Mesendoderm (in vitro differentiated cells): ENCODE measurements around the gene B9D2.

ENCODE experiments used
- DNase-seq: peaks from one replicate; pipeline ENCODE4 v3.0.0; 2013
- H2AK5ac ChIP-seq: 2 replicates; pipeline ENCODE4 v1.6.1; 2013; ENCODE audit warnings: low read length, inconsistent platforms
- H2BK120ac ChIP-seq: 2 replicates; pipeline ENCODE4 v1.6.1; 2013; ENCODE audit warnings: low read depth, mild to moderate bottlenecking, low read length, moderate library complexity, mixed read lengths
- H2BK15ac ChIP-seq: replicated peaks from 2 replicates; pipeline ENCODE4 v1.6.1; 2013; ENCODE audit warnings: low read depth, mild to moderate bottlenecking, moderate library complexity
- H2BK5ac ChIP-seq: 2 replicates; pipeline ENCODE4 v1.6.1; 2013; ENCODE audit warnings: low read length, inconsistent platforms
- H3K18ac ChIP-seq: 2 replicates; pipeline ENCODE4 v1.6.1; 2013; ENCODE audit warnings: mild to moderate bottlenecking, low read length, mixed read lengths
- H3K23ac ChIP-seq: one replicate; pipeline ENCODE4 v1.6.1; 2013; ENCODE audit warnings: low read length
- H3K27ac ChIP-seq: 2 replicates; pipeline ENCODE4 v1.5.1; 2013; ENCODE audit warnings: low read depth, mild to moderate bottlenecking, inconsistent platforms, low read length, moderate library complexity
- H3K27me3 ChIP-seq: 2 replicates; pipeline ENCODE4 v1.6.1; 2013; ENCODE audit warnings: low read length, control low read depth, mild to moderate bottlenecking, inconsistent platforms; ENCODE audit not compliant: insufficient read depth, poor library complexity
- H3K36me3 ChIP-seq: 2 replicates; pipeline ENCODE4 v1.6.1; 2013; ENCODE audit warnings: low read length, inconsistent platforms; ENCODE audit not compliant: control insufficient read depth, insufficient read depth
- H3K4ac ChIP-seq: one replicate; pipeline ENCODE4 v1.6.1; 2013; ENCODE audit warnings: low read depth, mild to moderate bottlenecking, low read length, moderate library complexity
- H3K4me1 ChIP-seq: 2 replicates; pipeline ENCODE4 v1.6.1; 2013; ENCODE audit warnings: low read depth, low read length, inconsistent platforms; ENCODE audit not compliant: control insufficient read depth
- H3K4me2 ChIP-seq: 2 replicates; pipeline ENCODE4 v1.6.1; 2013; ENCODE audit warnings: low read length
- H3K4me3 ChIP-seq: 2 replicates; pipeline ENCODE4 v1.5.1; 2013; ENCODE audit warnings: mild to moderate bottlenecking, low read length
- H3K56ac ChIP-seq: one replicate; pipeline ENCODE4 v1.6.1; 2013; ENCODE audit warnings: low read length
- H3K79me1 ChIP-seq: 2 replicates; pipeline ENCODE4 v1.6.1; 2013; ENCODE audit warnings: low read length, inconsistent platforms
- H3K79me2 ChIP-seq: 2 replicates; pipeline ENCODE4 v1.6.1; 2013; ENCODE audit warnings: mild to moderate bottlenecking, low read length; ENCODE audit not compliant: control insufficient read depth, insufficient read depth
- H3K9ac ChIP-seq: 2 replicates; pipeline ENCODE4 v1.6.1; 2013; ENCODE audit warnings: low read length, inconsistent platforms
- H4K5ac ChIP-seq: one replicate; pipeline ENCODE4 v1.6.1; 2013; ENCODE audit warnings: low read length
- H4K8ac ChIP-seq: one replicate; pipeline ENCODE4 v1.6.1; 2013; ENCODE audit warnings: low read depth, mild to moderate bottlenecking, control low read depth, low read length, moderate library complexity
- WGBS: extraction: QIAGEN DNeasy Blood & Tissue Kit; methylation state at CpG from one replicate; pipeline ENCODE4 v1.1.7; 2013; ENCODE audit warnings: low lambda C conversion rate, missing lambda C conversion rate; ENCODE audit not compliant: insufficient coverage; ENCODE audit errors: extremely low coverage; 5-methylcytosine and 5-hydroxymethylcytosine counted together

The B9D2 gene

GRCh38 chr19:41402010-41402409 is 38.1 kb upstream of the B9D2 start:
- Histone ChIP-seq H3K79me2 (peaks cover 8% of the 10 kb centered on the region), H2AK5ac (no peak overlapping the region), H2BK120ac (no peak overlapping the region), H3K9ac (no peak overlapping the region), H3K79me1 (peaks cover 7% of the 10 kb centered on the region), H3K4ac (no peak overlapping the region), H3K56ac (no peak overlapping the region), H3K4me3 (no peak overlapping the region), H2BK15ac (no peak overlapping the region), H3K36me3 (no peaks in the 10 kb centered on the region), H2BK5ac (no peak overlapping the region), H3K23ac (no peak overlapping the region), H3K4me2 (no peak overlapping the region), H3K4me1 (no peaks in the 10 kb centered on the region), H4K8ac (no peak overlapping the region), H4K5ac (no peak overlapping the region), H3K27ac (no peak overlapping the region), H3K18ac (no peak overlapping the region), H3K27me3 (no peaks in the 10 kb centered on the region)
- WGBS = no CpG with 5 or more reads among the region's 3 CpGs
- DNase-seq = no peak

- Histone ChIP-seq H2AK5ac (no peak overlapping the region), H3K27ac (no peak overlapping the region), H3K4ac (no peak overlapping the region), H4K8ac (no peak overlapping the region), H3K27me3 (no peaks in the 10 kb centered on the region), H3K9ac (no peak overlapping the region), H3K36me3 (no peaks in the 10 kb centered on the region), H3K79me2 (peaks cover 9% of the 10 kb centered on the region), H3K18ac (no peak overlapping the region), H3K4me3 (no peak overlapping the region), H2BK120ac (no peak overlapping the region), H2BK15ac (no peak overlapping the region), H2BK5ac (no peak overlapping the region), H3K4me2 (no peak overlapping the region), H3K4me1 (no peaks in the 10 kb centered on the region), H3K56ac (no peak overlapping the region), H4K5ac (no peak overlapping the region), H3K23ac (no peak overlapping the region), H3K79me1 (peaks cover 9% of the 10 kb centered on the region)
- WGBS = no CpG with 5 or more reads among the region's 4 CpGs
- no peak for DNase-seq
These were observed 37.5 kb upstream of the B9D2 start for GRCh38 chr19:41401483-41401882.

GRCh38 chr19:41399525-41399924 is 35.6 kb upstream of the B9D2 start:
- Histone ChIP-seq H3K9ac (no peak overlapping the region), H3K79me1 (peaks cover 15% of the 10 kb centered on the region), H4K8ac (no peak overlapping the region), H3K27ac (no peak overlapping the region), H2BK15ac (no peak overlapping the region), H2BK120ac (no peak overlapping the region), H3K36me3 (peaks cover 2% of the 10 kb centered on the region), H2AK5ac (no peak overlapping the region), H2BK5ac (no peak overlapping the region), H3K4me1 (no peaks in the 10 kb centered on the region), H3K79me2 (peaks cover 19% of the 10 kb centered on the region), H4K5ac (no peak overlapping the region), H3K4ac (no peak overlapping the region), H3K27me3 (no peaks in the 10 kb centered on the region), H3K4me3 (no peak overlapping the region), H3K56ac (no peak overlapping the region), H3K18ac (no peak overlapping the region), H3K23ac (no peak overlapping the region), H3K4me2 (no peak overlapping the region)
- WGBS = no CpG with 5 or more reads among the region's 2 CpGs
- no peak for DNase-seq

- WGBS = no CpG with 5 or more reads among the region's 3 CpGs
- H3K9ac ChIP-seq = no peak overlapping the region
- H3K27me3 ChIP-seq = no peaks in the 10 kb centered on the region
- H3K27ac ChIP-seq = no peak overlapping the region
- no peak overlapping the region for H3K56ac ChIP-seq
- H4K8ac ChIP-seq = no peak overlapping the region
- no peak overlapping the region for H2BK15ac ChIP-seq
- no peak overlapping the region for H3K4me2 ChIP-seq
- no peak overlapping the region for H4K5ac ChIP-seq
- H3K79me1 ChIP-seq = peaks cover 15% of the 10 kb centered on the region
- no peak overlapping the region for H2AK5ac ChIP-seq
- no peak overlapping the region for H2BK120ac ChIP-seq
- H3K4me1 ChIP-seq = no peaks in the 10 kb centered on the region
- H3K79me2 ChIP-seq = peaks cover 19% of the 10 kb centered on the region
- H2BK5ac ChIP-seq = no peak overlapping the region
- no peak overlapping the region for H3K23ac ChIP-seq
- no peak overlapping the region for H3K4me3 ChIP-seq
- peaks cover 2% of the 10 kb centered on the region for H3K36me3 ChIP-seq
- no peak for DNase-seq
- no peak overlapping the region for H3K18ac ChIP-seq
- no peak overlapping the region for H3K4ac ChIP-seq
These were observed 35.1 kb upstream of the B9D2 start for GRCh38 chr19:41399091-41399490.

GRCh38 chr19:41398598-41398997 is 34.6 kb upstream of the B9D2 start:
- DNase-seq = no peak
- Histone ChIP-seq H3K27me3 (no peaks in the 10 kb centered on the region), H3K4me2 (peak overlapping the region; percentile 81), H2BK5ac (no peak overlapping the region), H2AK5ac (no peak overlapping the region), H3K18ac (no peak overlapping the region), H3K79me1 (peaks cover 15% of the 10 kb centered on the region), H3K9ac (peak overlapping the region; percentile 96), H4K8ac (no peak overlapping the region), H3K56ac (no peak overlapping the region), H4K5ac (no peak overlapping the region), H3K23ac (no peak overlapping the region), H3K4me1 (no peaks in the 10 kb centered on the region), H3K27ac (no peak overlapping the region), H2BK120ac (no peak overlapping the region), H3K4ac (no peak overlapping the region), H2BK15ac (no peak overlapping the region), H3K36me3 (peaks cover 2% of the 10 kb centered on the region), H3K4me3 (no peak overlapping the region), H3K79me2 (peaks cover 19% of the 10 kb centered on the region)
- no CpG with 5 or more reads among the region's 3 CpGs for WGBS

GRCh38 chr19:41398050-41398418 is 34.1 kb upstream of the B9D2 start:
- Histone ChIP-seq H3K27me3 (no peaks in the 10 kb centered on the region), H3K36me3 (peaks cover 2% of the 10 kb centered on the region), H2BK120ac (no peak overlapping the region), H3K9ac (peak overlapping the region; percentile 96), H3K4ac (no peak overlapping the region), H4K8ac (no peak overlapping the region), H2BK5ac (no peak overlapping the region), H2BK15ac (no peak overlapping the region), H2AK5ac (no peak overlapping the region), H3K27ac (no peak overlapping the region), H3K79me1 (peaks cover 15% of the 10 kb centered on the region), H3K4me1 (no peaks in the 10 kb centered on the region), H3K56ac (peak overlapping the region; percentile 97), H3K79me2 (peaks cover 19% of the 10 kb centered on the region), H3K4me2 (peak overlapping the region; percentile 81), H3K18ac (no peak overlapping the region), H4K5ac (no peak overlapping the region), H3K4me3 (peak overlapping the region; percentile 99), H3K23ac (no peak overlapping the region)
- DNase-seq = no peak
- no CpG with 5 or more reads among the region's 5 CpGs for WGBS
